Parathyroid adenoma (tissue), 2 donors: Measurements from ENCODE around the gene ATL2.

Experiments
- H2AFZ ChIP-seq: fragments of 300-600 bp; sonication (generic); one replicate; pipeline ENCODE4 v1.7.0; 2017; ENCODE audit warnings: antibody characterized with exemption, mild to moderate bottlenecking
- H3K27ac ChIP-seq: fragments of 300-600 bp; sonication (generic); one replicate; pipeline ENCODE4 v1.7.0; 2017
- H3K27me3 ChIP-seq: fragments of 300-600 bp; sonication (generic); one replicate; pipeline ENCODE4 v1.7.0; 2017; ENCODE audit warnings: low read length; ENCODE audit not compliant: control insufficient read depth, insufficient read depth
- H3K36me3 ChIP-seq: fragments of 300-600 bp; sonication (generic); one replicate; pipeline ENCODE4 v1.7.0; 2017; ENCODE audit warnings: low read length; ENCODE audit not compliant: control insufficient read depth, insufficient read depth
- H3K4me1 ChIP-seq: fragments of 300-600 bp; sonication (generic); one replicate; pipeline ENCODE4 v1.7.0; 2017; ENCODE audit warnings: control low read depth
- H3K4me2 ChIP-seq: fragments of 300-600 bp; sonication (generic); one replicate; pipeline ENCODE4 v1.7.0; 2017; ENCODE audit warnings: low read length
- H3K4me3 ChIP-seq: fragments of 300-600 bp; sonication (generic); one replicate; pipeline ENCODE4 v1.7.0; 2017; ENCODE audit warnings: low read depth, low read length
- H3K79me2 ChIP-seq: fragments of 300-600 bp; sonication (generic); one replicate; pipeline ENCODE4 v1.7.0; 2017; ENCODE audit warnings: control low read depth
- H3K9ac ChIP-seq: fragments of 300-600 bp; sonication (generic); one replicate; pipeline ENCODE4 v1.7.0; 2017; ENCODE audit warnings: mild to moderate bottlenecking
- H3K9me3 ChIP-seq: fragments of 300-600 bp; sonication (generic); one replicate; pipeline ENCODE4 v1.7.0; 2017; ENCODE audit warnings: low read length; ENCODE audit not compliant: control insufficient read depth
- TF ChIP-seq, protein P1 (sequence below): fragments of 300-600 bp; sonication (generic); IDR thresholded peaks from one replicate; pipeline ENCODE4 v1.7.0; 2017; ENCODE audit warnings: antibody characterized with exemption, mild to moderate bottlenecking
- donor health status: primary hyperparathyroidism.

The ATL2 gene

DNA sequence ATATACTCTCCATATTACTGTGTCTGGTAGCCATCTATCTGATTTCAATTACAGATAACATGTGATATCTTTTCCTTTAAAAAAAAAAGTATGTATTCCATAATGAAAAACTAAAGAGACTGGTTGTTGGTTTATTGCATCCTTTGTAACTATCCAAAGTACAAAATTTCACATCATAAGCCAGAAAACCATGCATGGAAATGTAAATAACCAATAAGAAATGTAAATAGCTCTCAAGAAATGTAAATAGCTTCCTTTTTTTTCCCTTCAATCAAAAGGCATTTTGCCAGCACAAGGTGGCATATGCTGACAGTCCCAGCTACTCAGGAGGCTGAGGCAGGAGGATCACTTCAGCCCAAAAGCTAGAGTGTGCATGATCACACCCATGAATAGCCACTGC, 59.3 kb downstream of the ATL2 start:
- TF ChIP-seq, protein P1, sequence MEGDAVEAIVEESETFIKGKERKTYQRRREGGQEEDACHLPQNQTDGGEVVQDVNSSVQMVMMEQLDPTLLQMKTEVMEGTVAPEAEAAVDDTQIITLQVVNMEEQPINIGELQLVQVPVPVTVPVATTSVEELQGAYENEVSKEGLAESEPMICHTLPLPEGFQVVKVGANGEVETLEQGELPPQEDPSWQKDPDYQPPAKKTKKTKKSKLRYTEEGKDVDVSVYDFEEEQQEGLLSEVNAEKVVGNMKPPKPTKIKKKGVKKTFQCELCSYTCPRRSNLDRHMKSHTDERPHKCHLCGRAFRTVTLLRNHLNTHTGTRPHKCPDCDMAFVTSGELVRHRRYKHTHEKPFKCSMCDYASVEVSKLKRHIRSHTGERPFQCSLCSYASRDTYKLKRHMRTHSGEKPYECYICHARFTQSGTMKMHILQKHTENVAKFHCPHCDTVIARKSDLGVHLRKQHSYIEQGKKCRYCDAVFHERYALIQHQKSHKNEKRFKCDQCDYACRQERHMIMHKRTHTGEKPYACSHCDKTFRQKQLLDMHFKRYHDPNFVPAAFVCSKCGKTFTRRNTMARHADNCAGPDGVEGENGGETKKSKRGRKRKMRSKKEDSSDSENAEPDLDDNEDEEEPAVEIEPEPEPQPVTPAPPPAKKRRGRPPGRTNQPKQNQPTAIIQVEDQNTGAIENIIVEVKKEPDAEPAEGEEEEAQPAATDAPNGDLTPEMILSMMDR, result no peak
- Histone ChIP-seq H3K27me3 (no peaks in the 10 kb centered on the region), H3K4me1 (peaks cover 4% of the 10 kb centered on the region), H3K79me2 (peaks cover 6% of the 10 kb centered on the region), H3K9ac (no peak overlapping the region), H2AFZ (no peak overlapping the region), H3K4me2 (no peak overlapping the region), H3K27ac (no peak overlapping the region), H3K9me3 (no peaks in the 10 kb centered on the region), H3K4me3 (no peak overlapping the region), H3K36me3 (no peaks in the 10 kb centered on the region)

DNA sequence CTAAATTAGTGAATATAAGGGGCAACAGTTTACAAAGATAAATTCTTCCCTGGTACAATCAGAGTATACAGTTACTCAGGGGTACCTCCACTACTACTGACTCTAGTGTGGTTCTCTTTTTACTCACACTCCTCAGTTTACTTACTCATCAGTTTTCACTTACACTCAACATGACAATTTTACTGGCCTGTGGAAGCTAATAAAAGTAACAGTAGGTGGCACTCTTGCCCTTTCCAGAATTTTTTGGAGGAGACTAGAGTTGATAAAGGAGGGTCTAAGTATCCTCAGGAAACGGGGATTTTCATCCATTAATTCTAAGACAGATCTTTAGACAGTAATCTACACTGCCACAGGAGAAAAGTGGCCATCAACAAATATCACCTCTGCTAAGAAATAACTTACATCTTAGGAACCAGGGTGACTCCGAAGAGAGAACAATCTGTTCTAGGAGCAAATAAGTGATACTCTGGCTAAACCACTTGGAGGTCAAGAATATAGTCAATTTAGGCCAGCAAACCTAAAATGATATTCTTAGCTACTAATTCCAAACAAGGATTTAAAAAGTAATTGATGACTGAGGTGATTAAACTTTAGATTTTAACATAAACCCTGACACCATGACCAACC, 61.3 kb downstream of the ATL2 start:
- Histone ChIP-seq H3K27ac (no peak overlapping the region), H3K36me3 (no peaks in the 10 kb centered on the region), H3K9me3 (no peaks in the 10 kb centered on the region), H3K4me2 (no peak overlapping the region), H2AFZ (no peak overlapping the region), H3K4me1 (peaks cover 4% of the 10 kb centered on the region), H3K79me2 (no peaks in the 10 kb centered on the region), H3K9ac (no peak overlapping the region), H3K4me3 (no peak overlapping the region), H3K27me3 (no peaks in the 10 kb centered on the region)
- TF ChIP-seq, protein P1, result peak; percentile 78

DNA sequence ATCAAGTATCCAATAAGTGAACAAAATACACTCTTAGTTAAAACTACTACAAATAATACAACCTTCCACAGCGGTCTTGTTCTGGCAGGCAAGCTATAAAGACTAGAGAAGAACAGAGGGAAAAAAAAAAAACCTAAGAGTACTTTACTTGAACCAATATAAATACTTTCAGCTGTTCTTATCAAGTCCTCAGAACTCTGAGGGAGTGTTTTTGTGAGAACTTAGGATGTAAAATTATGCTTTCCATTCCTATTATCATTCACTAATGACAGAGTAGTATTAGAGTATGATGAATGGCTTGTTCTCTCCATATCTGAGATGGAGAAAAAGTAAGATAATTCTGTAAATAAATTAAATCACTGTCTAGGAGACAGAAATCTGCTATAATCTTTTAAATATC, 68.3 kb downstream of the ATL2 start:
- H3K4me2 ChIP-seq, result no peak overlapping the region
- H3K27me3 ChIP-seq, result no peaks in the 10 kb centered on the region
- H2AFZ ChIP-seq, result no peak overlapping the region
- no peak overlapping the region for H3K4me3 ChIP-seq
- no peak overlapping the region for H3K9ac ChIP-seq
- no peak overlapping the region for H3K27ac ChIP-seq
- H3K36me3 ChIP-seq, result no peaks in the 10 kb centered on the region
- no peaks in the 10 kb centered on the region for H3K9me3 ChIP-seq
- peaks cover 8% of the 10 kb centered on the region for H3K79me2 ChIP-seq
- TF ChIP-seq, protein P1, result no peak
- H3K4me1 ChIP-seq, result no peaks in the 10 kb centered on the region

DNA sequence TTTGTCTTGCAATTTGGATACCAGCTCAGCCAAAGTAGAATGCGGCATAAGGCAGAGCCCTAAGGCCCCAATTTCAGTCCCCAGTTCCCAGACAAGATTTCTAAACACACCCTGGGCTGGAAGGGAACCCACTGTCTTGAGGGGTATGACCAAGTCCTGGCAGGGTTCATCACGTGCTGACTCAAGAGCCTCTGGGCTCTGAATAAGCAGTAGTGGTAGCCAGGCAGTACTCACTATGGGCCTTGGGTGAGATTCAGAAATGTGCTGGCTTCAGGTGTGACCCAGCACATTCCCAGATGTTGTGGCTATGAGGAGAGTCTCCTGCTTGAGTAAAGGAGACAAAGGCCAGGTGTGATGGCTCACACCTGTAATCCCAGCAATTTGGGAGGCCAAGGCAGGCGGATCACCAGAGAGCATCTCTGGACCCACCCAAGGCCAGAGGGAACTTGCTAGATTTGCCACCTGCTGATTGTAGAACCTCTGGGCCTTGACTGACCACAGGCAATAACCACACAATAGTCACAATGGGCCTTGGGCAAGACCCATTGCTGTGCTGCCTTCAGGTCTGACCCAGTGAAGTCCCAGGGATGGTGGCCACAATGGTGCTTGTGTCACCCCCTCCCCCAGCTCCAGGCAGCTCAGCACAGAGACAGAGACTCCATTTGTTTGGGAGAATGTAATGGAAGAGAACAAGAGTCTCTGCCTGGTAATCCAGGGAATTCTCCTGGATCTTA, 74.9 kb downstream of the ATL2 start:
- Histone ChIP-seq H3K4me2 (no peak overlapping the region), H3K9ac (no peak overlapping the region), H3K4me1 (no peaks in the 10 kb centered on the region), H3K79me2 (peaks cover 16% of the 10 kb centered on the region), H2AFZ (no peak overlapping the region), H3K4me3 (no peak overlapping the region), H3K36me3 (no peaks in the 10 kb centered on the region), H3K9me3 (no peaks in the 10 kb centered on the region), H3K27ac (no peak overlapping the region), H3K27me3 (no peaks in the 10 kb centered on the region)
- TF ChIP-seq, protein P1, result no peak
